ENCODE results near the gene SLC12A3. TPM values are rescaled to one million over a fixed set of nuclear protein-coding genes. Genes with fewer than 3 reads are reported as not detected.

The SLC12A3 gene
- polyA plus RNA-seq, 6 donors from 2014 or later, result 0.10 to 0.57 (median 0.26) TPM; not detected in 3

- Mint-ChIP-seq H3K9me3 (peaks cover 0 to 12% (median 2%) of the 10 kb centered on the region in 7 donors), H3K27ac (peak overlapping the region; percentile 99 to 100 (median 100)), H3K36me3 (peaks cover 6 to 9% of the 10 kb centered on the region in 2 donors)
These were observed 48.0 kb downstream of the SLC12A3 start for GRCh38 chr16:56912746-56913708.

DNA sequence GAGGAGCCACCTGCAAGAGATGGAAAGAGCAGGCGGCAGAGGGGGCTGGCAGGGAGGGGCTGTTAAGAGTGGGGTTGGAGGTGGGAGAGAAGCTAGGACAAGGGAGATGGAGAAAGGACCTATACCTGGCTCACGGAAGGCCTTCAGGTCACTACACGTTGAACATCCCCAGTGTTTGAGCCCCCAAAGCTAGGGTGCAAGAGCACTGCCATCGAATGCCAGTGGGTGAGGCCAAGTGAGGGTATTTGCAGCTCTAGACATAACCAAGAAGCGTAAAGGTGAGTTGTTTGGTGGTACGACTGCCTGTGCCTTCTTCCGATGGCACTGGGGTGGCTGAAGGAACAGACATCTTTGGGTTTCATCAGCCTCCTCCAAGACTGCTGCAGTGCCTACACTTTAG lies 49.9 kb downstream of the SLC12A3 start:
- ATAC-seq (ENCODE audit: low read depth in 2 of 2) (no peak), DNase-seq (no peak)
- Mint-ChIP-seq H3K4me3 (peak overlapping the region in 1 of 8 donors; percentile 69), H3K9me3 (peaks cover 0 to 15% (median 2%) of the 10 kb centered on the region in 7 donors), H3K36me3 (peaks cover 6 to 9% of the 10 kb centered on the region in 2 donors), H3K27me3 (no peaks in the 10 kb centered on the region), H3K4me1 (peaks cover 80 to 96% (median 94%) of the 10 kb centered on the region in 3 donors), H3K27ac (peak overlapping the region; percentile 99 to 100 (median 100))

More at GRCh38 chr16:56912746-56913708, 48.0 kb downstream of the SLC12A3 start:
- H3K4me1 Mint-ChIP-seq, result peaks cover 67 to 88% (median 84%) of the 10 kb centered on the region in 3 donors
- H3K27me3 Mint-ChIP-seq, result no peaks in the 10 kb centered on the region
- no peak for DNase-seq
- ATAC-seq (ENCODE audit: low read depth in 2 of 2), result no peak
- H3K4me3 Mint-ChIP-seq, result peak overlapping the region; percentile 20 to 91 (median 74)

- peak overlapping the region in 3 of 8 donors; percentile 67 to 92 (median 87) for H3K4me3 Mint-ChIP-seq
- peak overlapping the region; percentile 99 to 100 (median 100) for H3K27ac Mint-ChIP-seq
- DNase-seq (no peak), ATAC-seq (ENCODE audit: low read depth in 2 of 2) (no peak)
- peaks cover 6 to 9% of the 10 kb centered on the region in 2 donors for H3K36me3 Mint-ChIP-seq
- peaks cover 81 to 96% (median 94%) of the 10 kb centered on the region in 3 donors for H3K4me1 Mint-ChIP-seq
- H3K9me3 Mint-ChIP-seq, result peaks cover 0 to 17% (median 2%) of the 10 kb centered on the region in 7 donors
- no peaks in the 10 kb centered on the region for H3K27me3 Mint-ChIP-seq
These were observed 50.5 kb downstream of the SLC12A3 start for GRCh38 chr16:56915336-56916119.

DNA sequence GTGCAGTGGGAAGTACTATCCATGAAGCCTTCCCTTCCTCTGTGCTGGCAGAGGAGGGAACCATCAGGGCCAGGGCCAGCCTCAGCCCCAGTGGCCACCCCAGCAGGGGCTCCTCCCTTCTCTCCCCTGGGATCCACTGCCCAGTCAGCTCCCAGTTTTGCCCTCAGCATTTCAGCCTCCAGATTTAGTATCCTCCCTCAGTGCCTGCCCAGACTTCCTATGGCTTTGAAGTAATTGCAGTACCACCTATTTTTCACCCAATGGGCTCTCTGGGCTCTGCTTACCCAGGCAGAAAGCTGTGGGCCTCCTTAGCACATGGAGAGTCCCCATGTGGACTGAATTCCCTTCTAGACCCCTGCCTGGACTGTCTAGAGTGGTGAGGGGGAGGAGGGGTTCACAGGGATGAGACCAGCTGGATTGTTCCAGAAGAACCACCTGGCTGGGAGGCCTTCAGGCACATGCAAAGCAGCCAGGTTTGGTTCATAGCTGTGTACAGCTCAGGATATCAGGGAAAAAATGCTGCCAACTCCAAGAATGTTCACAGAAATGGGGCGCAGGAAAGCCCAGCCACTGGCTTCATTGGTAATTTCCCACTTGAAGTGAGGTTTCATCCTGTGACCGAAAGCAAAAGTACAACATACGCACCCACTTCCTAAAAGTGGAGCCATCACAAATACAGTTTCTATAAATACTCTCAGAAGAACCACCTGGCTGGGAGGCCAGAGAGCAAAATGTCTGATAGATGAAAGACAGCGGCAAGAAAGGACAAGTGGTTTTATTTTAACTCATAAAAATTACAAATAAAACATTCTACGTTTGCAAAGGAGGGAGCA lies 51.8 kb downstream of the SLC12A3 start:
- DNase-seq (peak; percentile 85), ATAC-seq (ENCODE audit: low read depth in 2 of 2) (peak; percentile 83 to 84)
- H3K27me3 Mint-ChIP-seq, result no peaks in the 10 kb centered on the region
- peaks cover 75 to 96% (median 93%) of the 10 kb centered on the region in 3 donors for H3K4me1 Mint-ChIP-seq
- peaks cover 0 to 19% (median 2%) of the 10 kb centered on the region in 7 donors for H3K9me3 Mint-ChIP-seq
- peaks cover 6 to 9% of the 10 kb centered on the region in 2 donors for H3K36me3 Mint-ChIP-seq
- H3K4me3 Mint-ChIP-seq, result peak overlapping the region; percentile 58 to 93 (median 86)
- peak overlapping the region; percentile 99 to 100 (median 100) for H3K27ac Mint-ChIP-seq

DNA sequence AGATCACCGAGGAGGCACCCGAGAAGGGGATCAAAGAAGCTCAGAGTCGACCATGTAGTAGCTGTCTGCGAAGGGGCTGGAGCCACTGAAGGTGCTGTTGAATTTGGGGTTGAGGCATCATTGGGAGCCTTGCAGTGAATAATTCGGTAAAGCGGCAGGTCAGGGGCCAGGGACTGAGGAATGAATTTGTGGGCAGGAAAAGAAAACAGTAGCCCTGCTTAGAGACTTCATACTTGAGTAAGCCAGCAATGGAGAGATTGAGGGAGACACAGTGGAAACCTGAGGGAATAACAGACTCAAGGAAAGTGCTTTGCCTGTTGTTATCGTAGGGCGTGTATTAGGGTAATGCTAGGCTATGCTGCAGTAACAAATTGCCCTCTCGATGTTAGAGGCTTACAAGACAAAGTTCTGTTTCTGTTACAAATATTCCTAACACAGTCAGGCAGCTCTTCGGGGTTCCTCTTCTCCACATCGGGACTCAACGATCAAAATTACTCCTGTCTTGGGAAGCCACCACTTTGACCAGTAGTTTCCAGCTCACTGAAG lies 53.5 kb downstream of the SLC12A3 start:
- ATAC-seq (ENCODE audit: low read depth in 2 of 2) (no peak), DNase-seq (no peak)
- Mint-ChIP-seq H3K4me3 (peak overlapping the region in 7 of 8 donors; percentile 59 to 93 (median 76)), H3K4me1 (peaks cover 58 to 82% (median 77%) of the 10 kb centered on the region in 3 donors), H3K36me3 (peaks cover 6 to 9% of the 10 kb centered on the region in 2 donors), H3K9me3 (peaks cover 0 to 19% (median 2%) of the 10 kb centered on the region in 7 donors), H3K27me3 (no peaks in the 10 kb centered on the region), H3K27ac (peak overlapping the region; percentile 99 to 100 (median 100))

DNA sequence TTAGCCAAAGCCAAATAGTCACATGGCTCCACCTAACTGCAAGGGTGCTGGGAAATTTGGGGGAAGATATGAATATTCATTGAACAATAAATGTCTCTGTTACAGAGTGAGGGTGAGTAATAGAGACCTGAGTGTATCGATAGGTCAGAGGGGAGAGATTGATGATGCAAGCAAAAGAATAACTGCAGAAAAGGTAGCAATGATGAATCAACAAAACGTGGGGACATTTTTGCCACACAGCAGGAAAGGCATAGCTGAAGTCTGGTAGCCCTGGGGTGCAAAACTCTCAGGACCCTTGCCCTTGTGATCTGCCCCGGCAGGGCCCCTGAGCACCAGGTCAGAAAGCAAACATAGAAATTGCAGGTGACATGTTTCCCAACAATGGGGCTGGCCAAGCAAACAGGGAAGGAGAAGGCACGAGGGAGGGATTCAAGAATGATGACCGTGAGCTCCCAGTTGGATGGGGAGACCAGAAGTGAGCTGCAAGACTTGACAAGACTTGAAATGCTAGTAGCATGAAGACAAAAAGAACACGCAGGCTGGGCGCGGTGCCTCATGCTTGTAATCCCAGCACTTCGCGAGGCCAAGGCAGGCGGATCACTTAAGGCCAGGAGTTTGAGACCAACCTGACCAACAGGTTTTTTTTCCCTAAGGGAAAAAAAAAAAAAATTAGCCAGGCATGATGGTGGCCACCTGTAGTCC lies 54.2 kb downstream of the SLC12A3 start:
- Mint-ChIP-seq H3K27ac (peak overlapping the region; percentile 97 to 100 (median 100)), H3K4me3 (peak overlapping the region in 6 of 8 donors; percentile 23 to 76 (median 50)), H3K36me3 (peaks cover 6 to 9% of the 10 kb centered on the region in 2 donors), H3K9me3 (peaks cover 0 to 19% (median 2%) of the 10 kb centered on the region in 7 donors), H3K4me1 (peaks cover 53 to 82% (median 70%) of the 10 kb centered on the region in 3 donors), H3K27me3 (no peaks in the 10 kb centered on the region)
- ATAC-seq (ENCODE audit: low read depth in 2 of 2) (no peak), DNase-seq (no peak)

GRCh38 chr16:56921571-56921970 lies 56.6 kb downstream of the SLC12A3 start:
- H3K36me3 Mint-ChIP-seq, result peaks cover 6 to 9% of the 10 kb centered on the region in 2 donors
- no peaks in the 10 kb centered on the region for H3K27me3 Mint-ChIP-seq
- DNase-seq (no peak), ATAC-seq (ENCODE audit: low read depth in 2 of 2) (no peak)
- peak overlapping the region in 3 of 6 donors; percentile 50 to 81 (median 75) for H3K27ac Mint-ChIP-seq
- H3K9me3 Mint-ChIP-seq, result peaks cover 0 to 14% (median 2%) of the 10 kb centered on the region in 7 donors
- peaks cover 40 to 77% (median 52%) of the 10 kb centered on the region in 3 donors for H3K4me1 Mint-ChIP-seq
- H3K4me3 Mint-ChIP-seq, result no peak overlapping the region

DNA sequence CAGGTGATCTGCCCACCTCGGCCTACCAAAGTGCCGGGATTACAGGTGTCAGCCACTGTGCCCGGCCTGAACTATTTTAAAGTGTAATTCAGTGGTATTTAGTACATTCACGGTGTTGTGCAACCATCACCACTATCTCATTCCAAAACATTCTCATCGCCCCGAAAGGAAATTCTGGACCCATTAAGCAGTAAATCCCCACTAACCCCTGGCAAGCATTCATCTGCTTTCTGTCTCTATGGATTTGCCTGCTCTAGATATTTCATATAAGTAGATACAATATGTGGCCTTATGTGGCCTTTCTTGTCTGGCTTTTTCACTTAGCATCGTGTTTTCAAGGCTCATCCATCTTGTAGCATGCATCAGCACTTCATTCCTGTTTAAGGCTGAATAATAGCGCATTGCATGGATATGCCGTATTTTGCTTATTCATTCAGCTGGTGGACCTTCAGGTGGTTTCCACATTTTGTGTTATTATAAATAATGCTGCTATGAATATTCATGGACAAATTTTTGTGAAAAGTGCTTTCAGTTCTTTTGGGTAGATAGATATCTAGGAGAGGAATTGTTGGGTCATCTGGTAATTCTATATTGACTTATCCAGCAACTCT lies 58.6 kb downstream of the SLC12A3 start:
- Mint-ChIP-seq H3K4me3 (no peak overlapping the region), H3K27me3 (no peaks in the 10 kb centered on the region), H3K27ac (peak overlapping the region in 4 of 6 donors; percentile 14 to 63 (median 42)), H3K9me3 (peaks cover 0 to 8% (median 0%) of the 10 kb centered on the region in 7 donors), H3K4me1 (peaks cover 27 to 76% (median 41%) of the 10 kb centered on the region in 3 donors), H3K36me3 (no peaks in the 10 kb centered on the region)
- ATAC-seq (ENCODE audit: low read depth in 2 of 2), result no peak
- DNase-seq, result no peak

GRCh38 chr16:56927471-56927870 lies 62.5 kb downstream of the SLC12A3 start:
- no peak for ATAC-seq (ENCODE audit: low read depth in 2 of 2)
- no peaks in the 10 kb centered on the region for H3K9me3 Mint-ChIP-seq
- H3K27me3 Mint-ChIP-seq, result no peaks in the 10 kb centered on the region
- H3K27ac Mint-ChIP-seq, result peak overlapping the region in 2 of 6 donors; percentile 0 to 78
- H3K4me1 Mint-ChIP-seq, result peaks cover 15 to 70% (median 24%) of the 10 kb centered on the region in 3 donors
- H3K4me3 Mint-ChIP-seq, result peak overlapping the region in 1 of 8 donors; percentile 12
- no peak for DNase-seq
- peaks cover 0 to 3% of the 10 kb centered on the region in 2 donors for H3K36me3 Mint-ChIP-seq

GRCh38 chr16:56929639-56930038 lies 64.6 kb downstream of the SLC12A3 start:
- Mint-ChIP-seq H3K27me3 (no peaks in the 10 kb centered on the region), H3K36me3 (peaks cover 0 to 11% of the 10 kb centered on the region in 2 donors), H3K27ac (peak overlapping the region; percentile 79 to 99 (median 96)), H3K4me3 (peak overlapping the region in 3 of 8 donors; percentile 15 to 100 (median 36)), H3K4me1 (peaks cover 20 to 76% (median 42%) of the 10 kb centered on the region in 3 donors), H3K9me3 (no peaks in the 10 kb centered on the region)
- DNase-seq (no peak), ATAC-seq (ENCODE audit: low read depth in 2 of 2) (no peak)

Data from naive B cell (primary cell).